GM18508 (cell line): ENCODE results near the gene USP1.

Experiments used
- ATAC-seq: cut with Tn5 transposase; IDR thresholded peaks from one replicate; pipeline ENCODE4 v1.9.1; 2021; ENCODE audit warnings: moderate number of reproducible peaks; ENCODE audit not compliant: insufficient read depth, unreplicated experiment

USP1 gene

GRCh38 chr1:62476525-62477219 lies 39.8 kb downstream of the USP1 start:
- no peak for ATAC-seq

GRCh38 chr1:62481681-62482080 lies 44.8 kb downstream of the USP1 start:
- ATAC-seq: no peak

GRCh38 chr1:62484824-62485468 lies 48.1 kb downstream of the USP1 start:
- no peak for ATAC-seq

GRCh38 chr1:62487956-62488355 lies 51.1 kb downstream of the USP1 start:
- no peak for ATAC-seq

- ATAC-seq: no peak
These were observed 55.7 kb downstream of the USP1 start for GRCh38 chr1:62492521-62492920.

GRCh38 chr1:62493656-62494055 lies 56.8 kb downstream of the USP1 start:
- ATAC-seq: no peak

GRCh38 chr1:62494137-62494536 lies 57.3 kb downstream of the USP1 start:
- no peak for ATAC-seq

GRCh38 chr1:62500210-62500609 lies 63.4 kb downstream of the USP1 start:
- ATAC-seq: no peak
